KBM-7 (cell line): ENCODE measurements around the gene RFX3.
A peak's percentile ranks its signal among the peaks of the same experiment; 100 is the strongest.

ENCODE experiments used
- DNase-seq: peaks from one replicate; pipeline ENCODE4 v3.0.0-alpha.2; 2015
- in situ Hi-C: fragments of 300-500 bp; cut with MboI; formaldehyde crosslinking; loops from 2 replicates; pipeline ENCODE4 v1.14.3; 2020; ENCODE audit warnings: low sequenced_read_pairs, low pct_unique_long_range_greater_than_20kb, mixed read lengths

RFX3 gene

GRCh38 chr9:3490957-3491356 is 34.8 kb downstream of the RFX3 start:
- in situ Hi-C loops, result no loop called here
- DNase-seq, result no peak

- DNase-seq, result no peak
- in situ Hi-C loops, result no loop called here
Observed at GRCh38 chr9:3482578-3482977, 43.2 kb downstream of the RFX3 start.

GRCh38 chr9:3480353-3480655 is 45.5 kb downstream of the RFX3 start:
- in situ Hi-C loops, result no loop called here
- no peak for DNase-seq

GRCh38 chr9:3479514-3480352 is 46.1 kb downstream of the RFX3 start:
- in situ Hi-C loops, result no loop called here
- no peak for DNase-seq

- in situ Hi-C loops, result no loop called here
- DNase-seq, result no peak
Observed at GRCh38 chr9:3478549-3478953, 47.2 kb downstream of the RFX3 start.

- in situ Hi-C loops, result no loop called here
Observed at GRCh38 chr9:3477236-3477834, 48.5 kb downstream of the RFX3 start.

GRCh38 chr9:3475300-3476020 is 50.3 kb downstream of the RFX3 start:
- DNase-seq, result peak; percentile 46
- in situ Hi-C loops, result no loop called here

More at GRCh38 chr9:3477236-3477834, 48.5 kb downstream of the RFX3 start:
- DNase-seq, result no peak

- no peak for DNase-seq
- in situ Hi-C loops, result loop anchor here (25.0 kb wide), 1 partner anchor 637 kb away; no protein-coding TSS in a partner anchor
Observed at GRCh38 chr9:3474821-3475220, 51.0 kb downstream of the RFX3 start.

- DNase-seq, result peak; percentile 29
- in situ Hi-C loops, result loop anchor here (25.0 kb wide), 1 partner anchor 639 kb away; no protein-coding TSS in a partner anchor
Observed at GRCh38 chr9:3473405-3473804, 52.4 kb downstream of the RFX3 start.

GRCh38 chr9:3471883-3472282 is 53.9 kb downstream of the RFX3 start:
- no peak for DNase-seq
- in situ Hi-C loops, result loop anchor here (25.0 kb wide), 1 partner anchor 640 kb away; no protein-coding TSS in a partner anchor

GRCh38 chr9:3468421-3469205 is 57.2 kb downstream of the RFX3 start:
- DNase-seq, result no peak
- in situ Hi-C loops, result loop anchor here (25.0 kb wide), 1 partner anchor 644 kb away; no protein-coding TSS in a partner anchor

- in situ Hi-C loops, result loop anchor here (25.0 kb wide), 1 partner anchor 645 kb away; no protein-coding TSS in a partner anchor
Observed at GRCh38 chr9:3467593-3468219, 58.1 kb downstream of the RFX3 start.

GRCh38 chr9:3464033-3464638 is 61.7 kb downstream of the RFX3 start:
- DNase-seq, result no peak
- in situ Hi-C loops, result loop anchor here (25.0 kb wide), 1 partner anchor 648 kb away; no protein-coding TSS in a partner anchor

More at GRCh38 chr9:3467593-3468219, 58.1 kb downstream of the RFX3 start:
- DNase-seq, result peak; percentile 51

GRCh38 chr9:3458806-3459475 is 66.9 kb downstream of the RFX3 start:
- no peak for DNase-seq
- in situ Hi-C loops, result loop anchor here (25.0 kb wide), 1 partner anchor 653 kb away; no protein-coding TSS in a partner anchor

GRCh38 chr9:3457175-3457574 is 68.6 kb downstream of the RFX3 start:
- DNase-seq, result no peak
- in situ Hi-C loops, result loop anchor here (25.0 kb wide), 1 partner anchor 655 kb away; no protein-coding TSS in a partner anchor

GRCh38 chr9:3455717-3456116 is 70.1 kb downstream of the RFX3 start:
- in situ Hi-C loops, result loop anchor here (25.0 kb wide), 1 partner anchor 657 kb away; no protein-coding TSS in a partner anchor
- DNase-seq, result peak; percentile 6

- no peak for DNase-seq
- in situ Hi-C loops, result loop anchor here (25.0 kb wide), 1 partner anchor 657 kb away; no protein-coding TSS in a partner anchor
Observed at GRCh38 chr9:3455094-3455493, 70.7 kb downstream of the RFX3 start.
